ENCODE measurements around the gene OR4K17.

- TF ChIP-seq CTCF (IDR thresholded peaks at IDR 0.05): no peak
- TF ChIP-seq POLR2AphosphoS5 (IDR thresholded peaks at IDR 0.05): no peak
- TF ChIP-seq POLR2A (IDR thresholded peaks at IDR 0.05; ENCODE audit: low read depth): no peak
- TF ChIP-seq EP300 (IDR thresholded peaks at IDR 0.05): no peak
Observed at GRCh38 chr14:20164462-20164861, 53.9 kb downstream of the OR4K17 start.

All from esophagus muscularis mucosa (tissue), 4 donors.